ENCODE results near the gene GRID2.

The GRID2 gene

DNA sequence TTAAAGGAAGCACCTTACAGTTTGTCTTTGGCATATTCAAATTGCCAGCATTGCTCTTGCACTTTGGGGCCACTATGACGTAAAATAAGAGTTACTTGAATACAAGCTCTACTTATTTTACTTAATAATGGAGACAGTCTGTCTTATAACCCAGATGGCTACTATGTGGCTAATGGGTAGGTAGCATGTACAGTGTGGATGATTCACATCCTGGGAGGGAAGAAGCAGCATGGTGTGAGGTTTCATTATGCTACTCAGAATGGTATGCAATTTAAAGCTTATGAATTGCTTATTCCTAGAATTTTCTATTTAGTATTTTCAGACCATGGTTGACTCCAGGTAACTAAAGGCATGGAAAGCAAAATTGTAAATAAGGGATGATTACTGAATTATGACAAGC, 763.0 kb downstream of the GRID2 start:
- no peak for DNase-seq (ENCODE audit: low read depth, low spot score)

DNA sequence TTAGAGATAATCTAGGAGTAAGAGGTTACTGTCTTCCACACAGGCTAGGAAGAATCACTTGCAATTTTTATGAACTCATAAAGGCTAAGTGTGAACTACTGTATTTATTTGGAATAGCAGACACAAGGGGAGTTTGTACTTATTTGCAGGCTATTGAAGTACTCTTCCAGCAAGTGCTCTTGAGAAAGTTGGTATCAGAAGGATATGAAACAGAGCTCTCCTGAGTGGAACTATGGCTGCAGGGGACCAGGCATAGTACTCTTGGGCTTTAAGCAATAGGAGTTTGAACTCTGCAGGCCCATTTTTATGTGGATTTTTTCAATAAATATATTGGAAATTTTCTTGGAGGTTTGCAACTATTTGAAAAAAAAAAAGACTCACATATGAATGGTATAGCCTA, 768.5 kb downstream of the GRID2 start:
- no peak for DNase-seq (ENCODE audit: low read depth, low spot score)

DNA sequence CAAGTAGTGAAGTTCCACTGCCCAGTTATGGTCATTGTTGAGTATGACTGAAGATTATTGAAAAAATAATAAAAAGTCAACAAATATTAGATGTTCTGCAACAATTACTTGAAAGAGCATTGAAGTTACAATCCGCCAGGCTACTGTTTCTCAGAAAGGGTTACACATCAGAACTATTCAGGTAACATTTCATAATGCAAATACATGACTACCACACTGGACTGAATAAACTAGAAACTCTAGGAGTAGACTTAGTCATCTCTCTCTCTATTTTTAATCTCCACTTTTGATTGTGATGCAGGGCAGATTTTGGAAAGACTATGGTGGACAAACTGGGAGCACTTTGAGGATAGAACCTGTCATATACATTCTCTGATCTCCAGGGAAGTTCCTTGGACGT, 776.5 kb downstream of the GRID2 start:
- DNase-seq (ENCODE audit: low read depth, low spot score) = no peak

- no peak for DNase-seq (ENCODE audit: low read depth, low spot score)
Measured at GRCh38 chr4:93084599-93085305, 781.0 kb downstream of the GRID2 start.

DNA sequence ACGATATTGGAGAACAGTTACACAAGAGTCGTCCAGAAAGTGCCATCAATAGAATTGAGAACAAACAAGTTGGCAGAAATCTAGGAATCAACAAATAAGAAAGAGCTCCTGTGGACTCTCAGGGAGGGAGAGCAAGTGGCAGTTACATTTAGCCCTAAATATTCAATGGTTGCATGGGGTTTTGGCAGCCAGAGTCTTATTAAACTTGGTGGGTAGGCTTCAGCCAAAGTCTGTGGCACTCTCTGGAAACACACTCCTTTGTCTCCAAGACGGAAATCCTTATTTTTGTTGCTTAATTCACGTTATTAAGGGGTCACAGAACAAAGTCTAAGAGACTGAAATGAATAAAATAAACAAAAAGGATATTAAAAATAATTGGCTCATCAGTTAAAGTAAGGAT, 782.6 kb downstream of the GRID2 start:
- no peak for DNase-seq (ENCODE audit: low read depth, low spot score)

DNA sequence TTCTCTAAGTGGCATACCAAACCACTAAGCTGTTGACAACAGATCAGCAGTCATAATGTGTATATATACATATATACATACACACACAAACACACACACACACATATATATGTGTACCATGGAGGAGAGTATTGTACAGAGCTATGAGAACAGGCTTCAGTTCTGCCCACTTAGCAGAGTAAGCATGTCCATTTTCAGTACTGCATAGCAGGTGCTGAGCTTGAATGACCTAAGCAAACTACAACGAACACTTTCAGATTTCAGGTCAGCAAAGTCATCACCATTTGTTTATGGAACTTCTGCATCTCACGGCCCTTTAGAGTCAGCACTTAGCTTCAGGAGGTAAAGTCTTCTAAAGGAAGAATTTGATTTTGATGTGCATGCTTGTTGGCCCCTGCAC, 789.0 kb downstream of the GRID2 start:
- DNase-seq (ENCODE audit: low read depth, low spot score) = no peak

DNA sequence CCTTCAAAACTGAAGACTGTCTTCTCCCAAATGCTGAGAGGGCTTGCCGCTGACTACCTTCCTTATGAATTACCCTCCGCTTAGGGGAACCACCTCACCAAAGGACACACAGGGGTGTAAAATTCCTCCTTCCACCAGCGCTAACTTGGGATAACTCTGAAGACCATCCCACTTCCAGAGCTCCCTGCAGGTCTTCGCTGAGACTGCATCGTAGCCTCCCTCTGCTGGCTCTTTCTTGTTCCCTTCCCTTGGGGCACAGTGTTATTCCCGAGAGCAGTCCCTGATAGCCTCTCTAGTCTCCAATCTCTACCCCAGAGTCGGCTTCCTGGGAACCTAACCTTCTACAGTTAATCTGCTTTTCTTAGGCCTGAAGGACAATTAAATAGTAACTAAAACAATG, 799.3 kb downstream of the GRID2 start:
- no peak for DNase-seq (ENCODE audit: low read depth, low spot score)

DNA sequence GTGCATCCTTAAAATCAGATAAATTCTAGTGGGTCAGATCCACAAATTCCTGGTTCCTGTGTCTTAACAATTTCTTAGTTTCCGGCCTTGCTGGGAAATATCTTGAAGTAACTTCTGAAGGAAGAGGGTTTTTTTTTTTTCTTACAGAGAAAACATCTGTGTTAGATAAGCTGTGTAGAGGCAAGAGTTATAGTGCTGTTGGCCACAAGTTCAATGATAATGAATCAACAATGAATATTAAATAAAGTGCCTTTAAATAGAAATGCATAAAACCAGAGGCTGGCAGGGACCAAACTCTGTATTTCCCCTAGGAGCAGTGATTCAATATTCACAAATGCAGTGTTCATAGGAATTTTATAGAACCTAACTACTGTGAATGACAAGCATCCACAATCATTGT, 812.9 kb downstream of the GRID2 start:
- DNase-seq (ENCODE audit: low read depth, low spot score) = no peak

DNA sequence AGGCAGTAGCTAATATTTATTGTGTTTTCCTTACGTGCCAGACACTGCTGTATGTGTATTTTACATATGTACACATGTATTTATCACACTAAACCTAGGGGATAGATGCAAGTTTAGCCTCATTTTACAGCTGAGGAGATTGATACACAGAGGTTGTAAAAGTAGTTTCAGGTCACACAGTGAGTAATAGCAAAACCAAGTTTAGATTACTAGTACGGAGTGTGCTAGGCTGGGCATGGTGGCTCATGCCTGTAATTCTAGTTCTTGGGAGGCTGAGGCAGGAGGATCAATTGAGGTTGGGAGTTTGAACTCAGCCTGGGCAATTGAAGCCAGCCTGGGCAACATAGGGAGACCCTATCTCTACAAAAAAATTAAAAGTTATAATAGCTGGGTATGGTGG, 823.7 kb downstream of the GRID2 start:
- no peak for DNase-seq (ENCODE audit: low read depth, low spot score)

DNA sequence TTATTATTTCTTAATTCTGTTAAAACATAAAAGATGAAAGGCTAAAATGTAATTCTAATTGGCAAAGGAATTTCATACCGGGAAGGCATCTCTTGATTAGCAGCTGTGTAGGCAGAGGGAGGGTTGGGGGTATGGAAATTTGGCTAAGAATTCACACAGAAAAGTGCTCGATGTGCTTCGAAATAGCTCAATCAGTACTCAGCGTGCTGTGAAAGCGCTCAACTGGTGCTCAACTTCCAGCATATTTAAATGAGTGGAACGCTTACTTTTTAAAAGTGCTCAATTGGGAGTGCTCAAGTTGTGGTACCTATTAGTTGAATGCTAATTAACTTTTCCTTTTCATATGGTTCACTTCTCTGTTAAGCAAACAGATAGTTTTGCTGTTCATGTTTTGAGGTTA, 828.9 kb downstream of the GRID2 start:
- no peak for DNase-seq (ENCODE audit: low read depth, low spot score)

DNA sequence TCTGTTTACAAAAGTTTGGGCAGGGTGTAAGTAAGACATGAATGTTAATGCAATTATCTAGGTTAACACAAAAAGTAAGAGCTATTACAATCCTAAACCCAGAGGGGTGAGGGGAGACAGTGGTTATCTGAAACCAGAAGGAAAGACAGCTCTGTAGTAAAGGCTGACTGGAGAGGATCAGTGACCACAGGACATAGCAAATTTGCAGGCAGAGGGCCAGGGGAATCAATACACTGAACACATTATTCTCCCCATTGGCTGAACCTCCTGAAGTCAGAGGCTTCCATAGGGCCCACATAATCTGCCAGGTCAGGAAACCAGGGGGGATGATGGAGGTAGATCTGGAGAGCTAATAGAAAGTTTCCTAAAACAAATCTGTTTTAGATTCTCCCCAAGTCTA, 835.4 kb downstream of the GRID2 start:
- DNase-seq (ENCODE audit: low read depth, low spot score) = no peak

- DNase-seq (ENCODE audit: low read depth, low spot score) = no peak
Measured at GRCh38 chr4:93143902-93144301, 840.1 kb downstream of the GRID2 start.

DNA sequence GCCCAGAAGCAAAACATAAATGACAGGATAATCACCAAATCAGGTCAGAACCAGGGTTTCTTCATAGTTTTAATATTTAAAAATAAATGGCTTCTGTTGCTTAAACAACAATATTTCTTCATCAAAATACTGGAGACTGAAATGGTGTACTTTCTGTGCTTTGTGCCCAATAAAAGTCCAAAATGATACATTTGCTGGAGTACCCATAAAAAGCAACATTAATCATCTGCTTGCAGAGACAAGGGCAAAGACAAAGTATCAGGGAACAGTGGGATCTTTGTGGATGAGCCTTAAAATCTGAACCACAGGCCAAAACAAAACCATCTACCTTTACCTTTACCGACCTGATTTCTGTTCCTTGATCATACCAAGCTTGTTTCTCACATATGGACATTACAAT, 840.9 kb downstream of the GRID2 start:
- no peak for DNase-seq (ENCODE audit: low read depth, low spot score)

DNA sequence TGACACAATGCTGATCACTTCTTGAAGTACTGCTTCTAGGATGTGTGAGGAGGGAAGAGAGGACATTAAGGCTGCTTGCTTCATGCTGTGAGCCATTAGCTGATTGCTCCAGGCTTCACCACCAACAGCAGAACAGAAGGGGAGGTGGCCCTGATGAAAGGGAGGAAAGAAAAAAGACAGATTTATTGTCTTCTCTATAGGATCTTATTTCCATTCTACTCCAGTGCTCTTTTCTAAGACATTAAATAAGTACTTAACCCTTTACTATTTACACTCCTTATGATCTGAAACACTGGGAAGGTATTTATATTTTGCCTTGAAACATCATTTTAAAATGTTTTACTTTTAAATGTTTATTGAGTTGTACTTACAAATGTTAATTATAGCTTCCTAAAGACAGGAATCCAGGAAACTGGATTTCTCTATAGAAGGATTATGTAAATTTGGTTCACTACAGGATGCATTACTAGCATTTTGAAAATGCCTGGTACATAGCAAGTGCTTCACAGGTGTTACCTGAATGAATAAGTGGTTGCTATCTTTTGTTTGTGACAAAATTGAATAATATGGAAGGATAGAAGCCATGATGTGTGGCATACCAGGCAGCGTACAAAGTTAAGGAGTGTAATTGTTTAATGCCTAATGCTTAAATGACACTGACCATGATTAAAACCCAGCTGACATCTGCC, 843.9 kb downstream of the GRID2 start:
- DNase-seq (ENCODE audit: low read depth, low spot score) = no peak

- DNase-seq (ENCODE audit: low read depth, low spot score) = no peak
Measured at GRCh38 chr4:93152491-93152890, 848.7 kb downstream of the GRID2 start.

GRCh38 chr4:93157986-93158385, 854.2 kb downstream of the GRID2 start:
- no peak for DNase-seq (ENCODE audit: low read depth, low spot score)

- DNase-seq (ENCODE audit: low read depth, low spot score) = no peak
Measured at GRCh38 chr4:93168053-93168452, 864.3 kb downstream of the GRID2 start.

- no peak for DNase-seq (ENCODE audit: low read depth, low spot score)
Measured at GRCh38 chr4:93169966-93170365, 866.2 kb downstream of the GRID2 start.

DNA sequence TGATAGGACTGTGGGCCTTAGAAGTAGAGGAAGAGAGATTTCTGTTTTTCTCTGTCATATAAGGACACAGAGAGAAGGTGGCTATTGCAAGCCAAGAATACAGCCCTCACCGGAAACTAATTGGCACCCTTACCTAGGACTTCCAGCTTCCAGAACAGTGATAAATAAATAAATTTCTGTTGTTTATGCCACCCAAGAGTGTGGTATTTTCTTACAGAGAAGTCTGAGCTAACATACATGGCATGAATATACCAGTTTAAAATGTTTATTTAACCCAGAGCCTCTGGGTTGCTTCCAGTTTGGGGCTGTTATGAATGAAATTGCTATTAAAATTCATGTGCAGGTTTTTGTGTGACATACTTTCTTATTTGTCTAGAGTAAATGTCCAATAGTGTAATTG, 870.8 kb downstream of the GRID2 start:
- DNase-seq (ENCODE audit: low read depth, low spot score) = no peak

GRCh38 chr4:93178279-93178678, 874.5 kb downstream of the GRID2 start:
- no peak for DNase-seq (ENCODE audit: low read depth, low spot score)

- no peak for DNase-seq (ENCODE audit: low read depth, low spot score)
Measured at GRCh38 chr4:93179044-93179443, 875.3 kb downstream of the GRID2 start.

DNA sequence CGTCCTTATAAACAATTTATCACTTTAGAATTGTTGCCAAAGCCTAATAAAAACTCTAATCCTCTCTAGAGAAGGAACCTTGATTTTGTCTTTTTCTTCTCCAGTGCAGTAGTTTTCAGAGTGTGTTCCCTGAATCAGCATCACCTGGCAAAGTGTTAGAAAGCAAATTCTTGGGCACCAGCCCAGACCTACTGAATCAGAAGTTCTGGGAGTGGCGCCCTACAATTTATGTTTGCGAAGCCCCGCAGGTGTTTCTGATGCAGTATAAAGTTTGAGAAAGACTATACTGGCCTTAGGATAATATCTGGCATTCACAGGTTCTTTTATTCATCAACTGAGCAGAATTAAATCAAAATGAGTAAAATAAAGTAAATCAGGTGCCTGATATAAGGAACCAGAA, 879.0 kb downstream of the GRID2 start:
- no peak for DNase-seq (ENCODE audit: low read depth, low spot score)

DNA sequence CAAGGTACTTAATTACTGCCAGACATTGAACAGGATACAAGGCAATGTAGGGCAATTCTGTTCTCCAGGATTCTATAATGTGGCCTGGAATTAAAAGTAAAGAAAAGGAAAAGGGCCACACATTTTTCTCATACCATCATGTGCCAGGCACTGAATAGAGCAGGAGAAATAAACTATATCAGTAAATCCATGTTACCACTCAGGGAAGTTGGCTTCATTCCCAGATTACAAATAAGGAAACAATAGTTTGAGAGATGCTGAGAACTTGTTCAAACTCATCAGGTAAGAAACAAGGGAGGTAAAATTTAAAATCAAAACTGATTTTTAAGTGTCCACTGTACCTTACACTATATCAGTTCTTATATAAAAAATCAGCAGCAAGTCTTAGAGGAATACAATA, 879.8 kb downstream of the GRID2 start:
- no peak for DNase-seq (ENCODE audit: low read depth, low spot score)

DNA sequence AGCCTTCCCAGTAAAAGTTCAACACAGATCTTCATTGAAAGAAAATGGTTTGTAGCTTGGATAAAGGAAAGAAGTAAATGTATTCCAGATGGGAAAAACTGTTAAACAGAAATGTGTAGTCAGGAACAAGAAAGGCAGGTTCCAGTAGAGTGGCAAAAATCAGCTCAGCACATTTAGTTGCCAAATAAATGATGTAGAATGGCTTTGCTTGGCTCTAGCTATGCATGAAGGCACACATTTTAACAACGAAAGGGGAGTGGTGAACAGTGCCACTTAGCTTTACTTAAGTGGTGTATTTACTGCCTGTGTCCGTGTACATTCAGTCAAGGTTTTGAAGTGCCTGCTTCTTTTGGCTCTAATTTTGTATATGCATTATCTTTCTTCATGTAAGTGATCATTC, 880.3 kb downstream of the GRID2 start:
- no peak for DNase-seq (ENCODE audit: low read depth, low spot score)
